ENCODE data around the gene GRIP1. TPM values are rescaled to one million over a fixed set of nuclear protein-coding genes. Genes with fewer than 3 reads are reported as not detected.
"Not testable (repeated sequence)": the region's sequence is repeated elsewhere in the genome, so short reads cannot be mapped to it uniquely, and the experiment has no call there.

Gene GRIP1
- total RNA-seq, 1 experiment from 2014 or later, result 0.25 TPM

GRCh38 chr12:66531766-66532165 is 147.1 kb downstream of the GRIP1 start:
- no peak for DNase-seq (ENCODE audit: low spot score)

GRCh38 chr12:66529934-66530333 is 148.9 kb downstream of the GRIP1 start:
- DNase-seq (ENCODE audit: low spot score), result no peak

GRCh38 chr12:66516561-66516960 is 162.3 kb downstream of the GRIP1 start:
- DNase-seq (ENCODE audit: low spot score), result no peak

GRCh38 chr12:66516133-66516532 is 162.7 kb downstream of the GRIP1 start:
- DNase-seq (ENCODE audit: low spot score), result no peak

- DNase-seq (ENCODE audit: low spot score), result no peak
Measured at GRCh38 chr12:66514581-66514980, 164.3 kb downstream of the GRIP1 start.

GRCh38 chr12:66508025-66508424 is 170.9 kb downstream of the GRIP1 start:
- DNase-seq (ENCODE audit: low spot score), result no peak

- DNase-seq (ENCODE audit: low spot score), result no peak
Measured at GRCh38 chr12:66503746-66504145, 175.1 kb downstream of the GRIP1 start.

GRCh38 chr12:66502911-66503310 is 176.0 kb downstream of the GRIP1 start:
- no peak for DNase-seq (ENCODE audit: low spot score)

GRCh38 chr12:66500841-66501240 is 178.0 kb downstream of the GRIP1 start:
- DNase-seq (ENCODE audit: low spot score), result no peak

- DNase-seq (ENCODE audit: low spot score), result no peak
Measured at GRCh38 chr12:66500091-66500490, 178.8 kb downstream of the GRIP1 start.

GRCh38 chr12:66499000-66499399 is 179.9 kb downstream of the GRIP1 start:
- no peak for DNase-seq (ENCODE audit: low spot score)

- not testable (repeated sequence) for DNase-seq (ENCODE audit: low spot score)
Measured at GRCh38 chr12:66498059-66498458, 180.8 kb downstream of the GRIP1 start.

GRCh38 chr12:66497008-66497897 is 181.6 kb downstream of the GRIP1 start:
- DNase-seq (ENCODE audit: low spot score), result no peak

GRCh38 chr12:66496595-66496994 is 182.3 kb downstream of the GRIP1 start:
- no peak for DNase-seq (ENCODE audit: low spot score)

GRCh38 chr12:66495709-66496108 is 183.2 kb downstream of the GRIP1 start:
- no peak for DNase-seq (ENCODE audit: low spot score)

GRCh38 chr12:66493819-66494218 is 185.1 kb downstream of the GRIP1 start:
- no peak for DNase-seq (ENCODE audit: low spot score)

- DNase-seq (ENCODE audit: low spot score), result no peak
Measured at GRCh38 chr12:66491853-66492252, 187.0 kb downstream of the GRIP1 start.

- DNase-seq (ENCODE audit: low spot score), result no peak
Measured at GRCh38 chr12:66482351-66483203, 196.3 kb downstream of the GRIP1 start.

- DNase-seq (ENCODE audit: low spot score), result peak; percentile 11
Measured at GRCh38 chr12:66467932-66468331, 210.9 kb downstream of the GRIP1 start.

- DNase-seq (ENCODE audit: low spot score), result no peak
Measured at GRCh38 chr12:66461331-66461730, 217.5 kb downstream of the GRIP1 start.

GRCh38 chr12:66459944-66460482 is 218.9 kb downstream of the GRIP1 start:
- no peak for DNase-seq (ENCODE audit: low spot score)

- DNase-seq (ENCODE audit: low spot score), result no peak
Measured at GRCh38 chr12:66456612-66457011, 222.3 kb downstream of the GRIP1 start.

Data from HT-29 (cell line).